Measurements from ENCODE around the gene TMEM109. TPM values are rescaled to one million over a fixed set of nuclear protein-coding genes. Genes with fewer than 3 reads are reported as not detected.

Gene TMEM109
- total and polyA plus RNA-seq, 2 experiments from 2014 or later = 35.9 to 95.2 TPM

DNA sequence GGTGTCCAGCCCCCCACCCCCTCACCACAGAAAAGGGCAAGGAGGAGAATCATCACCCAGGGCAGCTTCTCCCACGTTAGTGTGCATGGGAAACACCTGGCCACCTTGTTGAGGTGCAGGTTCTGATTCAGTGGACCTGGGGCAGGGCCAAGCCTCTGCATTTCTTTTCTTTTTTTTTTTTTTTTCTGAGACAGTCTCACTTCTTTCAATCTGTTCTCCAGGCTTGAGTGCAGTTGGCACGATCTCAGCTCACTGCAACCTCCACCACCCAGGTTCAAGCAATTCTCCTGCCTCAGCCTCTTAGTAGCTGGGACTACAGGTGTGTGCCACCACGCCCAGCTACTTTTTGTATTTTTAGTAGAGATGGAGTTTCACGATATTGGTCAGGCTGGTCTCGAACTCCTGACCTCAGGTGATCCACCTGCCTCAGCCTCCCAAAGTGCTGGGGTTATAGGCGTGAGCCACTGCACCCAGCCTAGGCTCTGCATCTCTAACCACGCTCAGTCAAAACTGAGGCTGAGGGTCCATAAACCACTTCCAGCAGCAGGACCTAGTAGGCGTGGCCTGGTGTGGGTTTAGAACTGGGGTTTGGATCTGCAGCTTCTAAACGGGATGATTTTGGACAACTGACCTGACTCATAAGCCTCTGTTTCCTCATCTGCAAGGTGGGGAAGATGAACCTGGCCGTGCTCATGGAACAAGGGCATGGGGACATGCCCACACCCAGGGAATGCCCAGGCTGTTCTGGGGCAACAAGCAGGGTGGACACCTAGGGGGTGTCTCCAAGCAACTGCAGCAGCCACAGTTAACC lies 45.9 kb upstream of the TMEM109 start:
- no peaks in the 10 kb centered on the region for H3K9me2 ChIP-seq (ENCODE audit: insufficient read depth)
- H2AFZ ChIP-seq = no peak overlapping the region
- TF ChIP-seq EZH2 (IDR thresholded peaks at IDR 0.05; ENCODE audit: insufficient read depth, poor library complexity, severe bottlenecking) (no peak), EZH2phosphoT487 (IDR thresholded peaks at IDR 0.05; ENCODE audit: insufficient read depth, low read depth) (no peak)
- H4K20me1 ChIP-seq (ENCODE audit: insufficient read depth) = no peaks in the 10 kb centered on the region
- no peaks in the 10 kb centered on the region for H3F3A ChIP-seq (ENCODE audit: insufficient read depth)
- no peak overlapping the region for H3K4me2 ChIP-seq (ENCODE audit: unreplicated experiment)
- H3K36me3 ChIP-seq (ENCODE audit: low read depth) = no peaks in the 10 kb centered on the region
- no peaks in the 10 kb centered on the region for H3K9me3 ChIP-seq (ENCODE audit: low read depth)
- H3K27me3 ChIP-seq (replicated peaks; ENCODE audit: insufficient read depth) = no peaks in the 10 kb centered on the region
- DNase-seq = no peak
- no peak overlapping the region for H3K27ac ChIP-seq
- no peaks in the 10 kb centered on the region for H3K79me2 ChIP-seq (ENCODE audit: insufficient read depth)
- 65 to 68% methylated on average over 10 of the region's 10 CpGs for WGBS, 2 experiments (ENCODE audit: low coverage in 1 of 2, low lambda C conversion rate in 2 of 2, missing lambda C conversion rate in 2 of 2)
- in situ Hi-C loops (cut with MboI) = no loop called here
- H3K4me3 ChIP-seq = no peak overlapping the region
- H3K9ac ChIP-seq = no peak overlapping the region
- peaks cover 18% of the 10 kb centered on the region for H3K4me1 ChIP-seq (ENCODE audit: insufficient read depth)

DNA sequence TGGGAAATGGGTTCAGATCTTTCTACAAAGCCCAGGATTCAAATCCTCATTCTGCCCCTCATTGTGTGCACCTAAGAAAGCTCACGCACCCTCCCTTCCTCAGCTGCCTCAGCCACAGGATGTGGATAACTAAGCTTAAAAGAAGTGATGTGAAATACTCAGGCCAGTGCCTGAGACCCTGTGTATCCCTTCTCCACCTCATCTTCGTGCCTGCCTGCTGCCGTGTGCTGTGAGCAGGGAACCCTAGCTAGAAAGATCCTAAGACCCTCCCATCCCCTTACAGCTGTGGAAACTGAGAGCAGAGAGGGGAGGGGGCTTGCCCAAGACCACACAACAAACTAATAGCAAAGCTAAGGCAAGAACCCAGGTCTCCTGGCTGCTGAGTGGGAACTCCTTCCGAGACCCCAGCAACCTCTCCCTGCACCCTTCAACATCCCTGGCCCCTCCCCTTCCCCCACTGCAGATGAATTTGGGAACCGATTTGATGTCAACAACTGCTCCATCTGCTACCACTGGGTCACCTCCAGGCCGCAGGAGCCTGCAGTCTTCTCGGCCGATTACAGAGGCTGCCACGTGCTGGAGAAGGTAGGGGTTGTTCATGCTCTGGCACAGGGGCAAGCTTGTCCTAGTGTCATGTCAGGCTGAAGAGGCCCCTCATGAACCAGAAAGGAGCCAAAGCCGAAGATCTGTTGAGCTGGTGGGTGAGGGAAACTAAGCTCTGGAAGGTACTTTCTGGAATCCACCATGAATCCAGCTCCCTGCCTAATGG lies 45.1 kb upstream of the TMEM109 start:
- DNase-seq = no peak
- Histone ChIP-seq H3K36me3 (ENCODE audit: low read depth) (no peaks in the 10 kb centered on the region), H3K27me3 (replicated peaks; ENCODE audit: insufficient read depth) (no peaks in the 10 kb centered on the region), H3K9me3 (ENCODE audit: low read depth) (no peaks in the 10 kb centered on the region), H4K20me1 (ENCODE audit: insufficient read depth) (no peaks in the 10 kb centered on the region), H3K4me3 (no peak overlapping the region), H2AFZ (no peak overlapping the region), H3K79me2 (ENCODE audit: insufficient read depth) (no peaks in the 10 kb centered on the region), H3K4me2 (ENCODE audit: unreplicated experiment) (no peak overlapping the region), H3K9me2 (ENCODE audit: insufficient read depth) (no peaks in the 10 kb centered on the region), H3K4me1 (ENCODE audit: insufficient read depth) (peaks cover 22% of the 10 kb centered on the region), H3F3A (ENCODE audit: insufficient read depth) (no peaks in the 10 kb centered on the region), H3K9ac (no peak overlapping the region), H3K27ac (no peak overlapping the region)
- TF ChIP-seq EZH2 (IDR thresholded peaks at IDR 0.05; ENCODE audit: insufficient read depth, poor library complexity, severe bottlenecking) (no peak), EZH2phosphoT487 (IDR thresholded peaks at IDR 0.05; ENCODE audit: insufficient read depth, low read depth) (no peak)
- 60 to 69% methylated on average over 10 of the region's 10 CpGs for WGBS, 2 experiments (ENCODE audit: low coverage in 1 of 2, low lambda C conversion rate in 2 of 2, missing lambda C conversion rate in 2 of 2)
- in situ Hi-C loops (cut with MboI) = no loop called here

- H3K4me3 ChIP-seq = no peak overlapping the region
- no peaks in the 10 kb centered on the region for H3K36me3 ChIP-seq (ENCODE audit: low read depth)
- H3K27me3 ChIP-seq (replicated peaks; ENCODE audit: insufficient read depth) = no peaks in the 10 kb centered on the region
- no peaks in the 10 kb centered on the region for H3F3A ChIP-seq (ENCODE audit: insufficient read depth)
- in situ Hi-C loops (cut with MboI) = no loop called here
- TF ChIP-seq EZH2 (IDR thresholded peaks at IDR 0.05; ENCODE audit: insufficient read depth, poor library complexity, severe bottlenecking) = no peak
- TF ChIP-seq EZH2phosphoT487 (IDR thresholded peaks at IDR 0.05; ENCODE audit: insufficient read depth, low read depth) = no peak
- H3K4me1 ChIP-seq (ENCODE audit: insufficient read depth) = peaks cover 22% of the 10 kb centered on the region
- no peak overlapping the region for H3K4me2 ChIP-seq (ENCODE audit: unreplicated experiment)
- no peak overlapping the region for H3K9ac ChIP-seq
- H3K27ac ChIP-seq = no peak overlapping the region
- no peaks in the 10 kb centered on the region for H3K9me2 ChIP-seq (ENCODE audit: insufficient read depth)
- no peak overlapping the region for H2AFZ ChIP-seq
- H3K79me2 ChIP-seq (ENCODE audit: insufficient read depth) = no peaks in the 10 kb centered on the region
- no peak for DNase-seq
- H3K9me3 ChIP-seq (ENCODE audit: low read depth) = no peaks in the 10 kb centered on the region
- WGBS, 2 experiments (ENCODE audit: low coverage in 1 of 2, low lambda C conversion rate in 2 of 2, missing lambda C conversion rate in 2 of 2) = 80 to 84% methylated on average over 7 of the region's 7 CpGs
- no peaks in the 10 kb centered on the region for H4K20me1 ChIP-seq (ENCODE audit: insufficient read depth)
Measured at GRCh38 chr11:60869451-60869825, 44.5 kb upstream of the TMEM109 start.

DNA sequence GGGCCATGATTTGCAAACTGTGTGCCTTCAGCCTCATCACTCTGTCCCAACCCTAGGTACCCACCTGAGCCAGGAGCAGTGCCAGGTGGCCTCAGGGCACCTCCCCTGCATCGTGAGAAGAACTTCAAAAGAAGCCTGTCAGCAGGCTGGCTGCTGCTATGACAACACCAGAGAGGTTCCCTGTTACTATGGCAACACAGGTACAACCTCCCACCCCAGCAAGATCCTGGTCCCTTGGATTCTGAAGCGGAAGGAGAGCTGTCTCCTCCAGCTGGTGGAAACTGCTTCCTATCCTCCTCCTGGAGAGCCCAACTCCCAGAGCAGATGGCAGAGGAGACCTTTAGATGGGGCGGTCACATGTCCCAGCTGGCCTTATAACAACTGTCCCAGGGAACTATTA lies 43.7 kb upstream of the TMEM109 start:
- peaks cover 22% of the 10 kb centered on the region for H3K4me1 ChIP-seq (ENCODE audit: insufficient read depth)
- H3K27ac ChIP-seq = no peak overlapping the region
- no peaks in the 10 kb centered on the region for H3K9me2 ChIP-seq (ENCODE audit: insufficient read depth)
- H3K4me2 ChIP-seq (ENCODE audit: unreplicated experiment) = no peak overlapping the region
- H3K36me3 ChIP-seq (ENCODE audit: low read depth) = no peaks in the 10 kb centered on the region
- H3F3A ChIP-seq (ENCODE audit: insufficient read depth) = no peaks in the 10 kb centered on the region
- no peak overlapping the region for H2AFZ ChIP-seq
- no peaks in the 10 kb centered on the region for H3K9me3 ChIP-seq (ENCODE audit: low read depth)
- 59 to 61% methylated on average over 3 of the region's 3 CpGs for WGBS, 2 experiments (ENCODE audit: low coverage in 1 of 2, low lambda C conversion rate in 2 of 2, missing lambda C conversion rate in 2 of 2)
- no peak overlapping the region for H3K9ac ChIP-seq
- no peaks in the 10 kb centered on the region for H3K79me2 ChIP-seq (ENCODE audit: insufficient read depth)
- H4K20me1 ChIP-seq (ENCODE audit: insufficient read depth) = no peaks in the 10 kb centered on the region
- no peaks in the 10 kb centered on the region for H3K27me3 ChIP-seq (replicated peaks; ENCODE audit: insufficient read depth)
- in situ Hi-C loops (cut with MboI) = no loop called here
- no peak overlapping the region for H3K4me3 ChIP-seq
- DNase-seq = no peak
- no peak for TF ChIP-seq EZH2 (IDR thresholded peaks at IDR 0.05; ENCODE audit: insufficient read depth, poor library complexity, severe bottlenecking)
- TF ChIP-seq EZH2phosphoT487 (IDR thresholded peaks at IDR 0.05; ENCODE audit: insufficient read depth, low read depth) = no peak

All from GM23248 (cell line).